Measurements from ENCODE around the gene SYPL2. TPM values are rescaled to one million over a fixed set of nuclear protein-coding genes. Genes with fewer than 3 reads are reported as not detected.
A peak's percentile ranks its signal among the peaks of the same experiment; 100 is the strongest.

The SYPL2 gene
- total and polyA plus RNA-seq, 11 donors: 11.3 to 39.7 (median 25.4) TPM

DNA sequence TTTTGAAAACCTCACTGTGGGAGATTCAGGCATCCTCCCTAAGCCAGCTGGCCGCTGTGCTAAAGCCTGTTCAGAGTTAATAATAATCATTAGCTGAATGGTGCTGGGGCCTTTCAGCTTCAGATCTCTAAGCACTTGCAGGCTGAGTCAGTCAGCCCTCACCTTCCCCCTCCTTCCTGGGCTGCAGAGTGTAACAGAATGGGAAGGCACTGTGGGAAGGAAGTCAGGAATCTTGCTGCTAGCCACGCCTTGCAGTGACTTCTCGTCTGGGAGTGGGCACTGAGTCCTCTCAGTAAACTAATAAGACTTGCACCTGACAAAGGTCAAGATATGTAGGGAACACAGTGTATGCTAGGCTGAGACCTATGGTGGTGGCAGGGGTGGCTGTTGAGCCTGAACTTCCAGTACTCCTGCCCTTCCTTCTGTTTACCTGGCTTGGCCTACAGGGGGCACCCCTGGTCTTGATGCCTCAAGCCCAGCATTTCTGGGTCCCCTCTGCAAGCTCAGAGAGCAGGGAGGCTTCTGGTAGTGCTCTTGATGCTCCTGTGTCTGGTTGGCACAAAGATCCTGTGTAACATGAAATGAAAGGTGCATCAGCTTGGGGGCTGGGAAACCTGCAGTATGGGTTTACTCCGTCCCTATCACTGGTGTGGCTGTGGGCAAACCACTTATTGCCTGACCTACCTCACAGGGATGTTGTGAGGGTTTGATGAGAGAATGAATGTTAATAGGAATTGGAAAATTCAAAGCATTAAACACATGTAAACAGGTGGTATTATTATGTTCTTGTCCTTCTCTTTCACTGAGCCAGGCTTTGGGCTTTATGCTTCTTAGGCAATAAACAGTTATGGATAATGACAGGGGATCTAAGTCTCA is 33.6 kb downstream of the SYPL2 start:
- ATAC-seq: peak in 1 of 4 donors; percentile 30
- no peaks in the 10 kb centered on the region for H3K27me3 ChIP-seq
- peaks cover 0 to 34% (median 6%) of the 10 kb centered on the region in 12 donors for H3K4me1 ChIP-seq
- H3K36me3 ChIP-seq: peaks cover 0 to 53% (median 31%) of the 10 kb centered on the region in 9 donors
- no peaks in the 10 kb centered on the region for H3K9me3 ChIP-seq
- H3K27ac ChIP-seq: peak overlapping the region in 1 of 12 donors; percentile 51
- no peak for DNase-seq
- no peak overlapping the region for H3K4me3 ChIP-seq
- 72 to 80% (median 75%) methylated on average over 3 to 4 of the region's 4 CpGs for WGBS, 4 donors
- no peak for TF ChIP-seq POLR2A (IDR thresholded peaks at IDR 0.05)
- TF ChIP-seq, protein P1, sequence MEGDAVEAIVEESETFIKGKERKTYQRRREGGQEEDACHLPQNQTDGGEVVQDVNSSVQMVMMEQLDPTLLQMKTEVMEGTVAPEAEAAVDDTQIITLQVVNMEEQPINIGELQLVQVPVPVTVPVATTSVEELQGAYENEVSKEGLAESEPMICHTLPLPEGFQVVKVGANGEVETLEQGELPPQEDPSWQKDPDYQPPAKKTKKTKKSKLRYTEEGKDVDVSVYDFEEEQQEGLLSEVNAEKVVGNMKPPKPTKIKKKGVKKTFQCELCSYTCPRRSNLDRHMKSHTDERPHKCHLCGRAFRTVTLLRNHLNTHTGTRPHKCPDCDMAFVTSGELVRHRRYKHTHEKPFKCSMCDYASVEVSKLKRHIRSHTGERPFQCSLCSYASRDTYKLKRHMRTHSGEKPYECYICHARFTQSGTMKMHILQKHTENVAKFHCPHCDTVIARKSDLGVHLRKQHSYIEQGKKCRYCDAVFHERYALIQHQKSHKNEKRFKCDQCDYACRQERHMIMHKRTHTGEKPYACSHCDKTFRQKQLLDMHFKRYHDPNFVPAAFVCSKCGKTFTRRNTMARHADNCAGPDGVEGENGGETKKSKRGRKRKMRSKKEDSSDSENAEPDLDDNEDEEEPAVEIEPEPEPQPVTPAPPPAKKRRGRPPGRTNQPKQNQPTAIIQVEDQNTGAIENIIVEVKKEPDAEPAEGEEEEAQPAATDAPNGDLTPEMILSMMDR (IDR thresholded peaks at IDR 0.05): peak in 9 of 12 donors; percentile 20 to 46 (median 39)
- intact Hi-C loops (cut with DNase I): loop anchor here in 1 of 10 donors (2.0 kb wide), 1 partner anchor 31 kb away; no protein-coding TSS in a partner anchor

DNA sequence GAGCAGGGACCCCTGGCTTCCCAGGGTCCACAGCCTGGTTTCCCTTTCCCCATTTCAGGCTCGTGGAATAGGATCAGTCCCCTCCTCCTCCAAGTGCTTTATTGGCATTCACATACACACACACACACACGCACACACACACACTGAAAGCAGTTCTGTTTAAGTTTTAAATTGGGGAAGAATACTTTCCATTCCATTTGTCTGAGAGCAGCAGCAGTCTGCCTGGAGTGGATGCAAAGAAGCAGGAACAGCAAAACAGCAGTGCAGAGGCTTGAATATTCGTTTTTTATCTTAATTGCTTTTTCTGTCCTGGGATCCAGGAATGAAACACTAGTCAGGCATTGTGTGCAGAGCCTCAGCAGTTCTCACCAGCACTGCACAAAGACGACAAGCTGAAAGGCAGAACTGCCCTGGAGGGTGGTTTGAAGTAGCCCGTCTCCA is 34.6 kb downstream of the SYPL2 start:
- ATAC-seq: no peak
- no peak overlapping the region for H3K4me3 ChIP-seq
- intact Hi-C loops (cut with DNase I): no loop called here
- H3K9me3 ChIP-seq: no peaks in the 10 kb centered on the region
- 45 to 53% (median 50%) methylated on average over 5 of the region's 5 CpGs for WGBS, 4 donors
- no peak for DNase-seq
- peaks cover 0 to 51% (median 29%) of the 10 kb centered on the region in 9 donors for H3K36me3 ChIP-seq
- TF ChIP-seq POLR2A (IDR thresholded peaks at IDR 0.05): no peak
- TF ChIP-seq, protein P1 (IDR thresholded peaks at IDR 0.05): no peak
- no peaks in the 10 kb centered on the region for H3K27me3 ChIP-seq
- peak overlapping the region in 2 of 12 donors; percentile 51 to 60 for H3K27ac ChIP-seq
- H3K4me1 ChIP-seq: peaks cover 0 to 28% (median 2%) of the 10 kb centered on the region in 12 donors

DNA sequence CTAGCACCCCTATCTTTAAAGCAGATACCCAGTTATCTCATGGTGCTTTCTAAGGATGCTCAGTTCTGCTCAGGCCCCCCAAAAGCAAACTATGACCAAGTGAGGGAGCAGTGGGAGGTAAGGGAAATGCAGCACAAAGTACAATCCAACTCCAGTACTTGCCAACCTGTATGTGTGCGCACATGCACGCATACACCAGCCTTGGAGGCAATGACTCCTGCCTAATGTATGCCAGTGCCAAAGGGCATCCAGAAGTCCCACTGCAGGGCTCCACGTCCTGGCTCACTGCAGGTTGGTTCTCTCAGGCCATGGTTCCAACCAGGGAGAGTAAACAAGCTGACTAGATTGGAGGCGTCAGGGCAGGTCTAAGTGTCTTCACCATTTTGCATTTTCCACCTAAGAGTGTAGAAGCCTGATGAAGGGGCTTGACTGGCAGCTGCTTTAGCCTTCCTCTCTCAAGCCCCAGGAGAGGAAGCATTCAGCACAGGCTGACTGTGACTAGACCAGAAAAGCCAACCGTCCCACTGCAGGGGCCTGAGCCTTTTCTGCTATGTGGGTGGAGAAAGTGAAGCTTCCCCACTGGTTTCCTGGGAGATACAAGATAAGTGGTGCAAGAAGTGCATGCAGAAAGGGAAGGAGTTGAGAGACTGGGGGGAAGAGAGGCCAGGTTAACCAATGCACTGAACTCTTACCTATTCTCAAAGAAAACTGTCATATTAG is 35.5 kb downstream of the SYPL2 start:
- no peaks in the 10 kb centered on the region for H3K27me3 ChIP-seq
- H3K27ac ChIP-seq: peak overlapping the region in 1 of 12 donors; percentile 60
- no peaks in the 10 kb centered on the region for H3K9me3 ChIP-seq
- H3K36me3 ChIP-seq: peaks cover 0 to 42% (median 20%) of the 10 kb centered on the region in 9 donors
- WGBS, 4 donors: 67 to 79% (median 76%) methylated on average over 5 of the region's 5 CpGs
- intact Hi-C loops (cut with DNase I): no loop called here
- H3K4me3 ChIP-seq: no peak overlapping the region
- no peak for TF ChIP-seq POLR2A (IDR thresholded peaks at IDR 0.05)
- TF ChIP-seq, protein P1 (IDR thresholded peaks at IDR 0.05): no peak
- no peak for ATAC-seq
- no peak for DNase-seq
- peaks cover 0 to 28% (median 2%) of the 10 kb centered on the region in 12 donors for H3K4me1 ChIP-seq

Data from heart left ventricle (tissue), 16 donors.